Upper lobe of left lung (tissue), 6 donors: ENCODE data around the gene CSNK1G2. TPM values are rescaled to one million over a fixed set of nuclear protein-coding genes. Genes with fewer than 3 reads are reported as not detected.
A peak's percentile ranks its signal among the peaks of the same experiment; 100 is the strongest.

Source experiments
- ATAC-seq, 2 donors: fragments of 200-7000 bp; cut with Tn5 transposase; one replicate each; pipeline ENCODE4 v1.9.1; 2022; ENCODE audit warnings: mild to moderate bottlenecking in 2 of 2, moderate library complexity in 2 of 2; ENCODE audit not compliant: low FRiP score in 2 of 2
- DNase-seq, 2 donors: peaks; one replicate each; pipeline ENCODE4 v3.0.0-alpha.2; 2019 to 2020
- H3K27ac ChIP-seq, 4 donors: fragments of 200-600 bp; sonication (generic); one replicate each; pipeline ENCODE4 v1.5.1; 2016 to 2019
- H3K27me3 ChIP-seq, 4 donors: fragments of 200-600 bp; sonication (generic); one replicate each; pipeline ENCODE4 v1.5.1; 2017 to 2019
- H3K36me3 ChIP-seq, 4 donors: fragments of 200-600 bp; sonication (generic); one replicate each; pipeline ENCODE4 v1.5.1; 2016 to 2019
- H3K4me1 ChIP-seq, 4 donors: fragments of 200-600 bp; sonication (generic); one replicate each; pipeline ENCODE4 v1.5.1; 2018 to 2019
- H3K4me3 ChIP-seq, 4 donors: fragments of 200-600 bp; sonication (generic); one replicate each; pipeline ENCODE4 v1.5.1; 2017 to 2019; ENCODE audit warnings: mild to moderate bottlenecking in 2 of 4, moderate library complexity in 1 of 4
- H3K9me3 ChIP-seq, 4 donors: fragments of 200-600 bp; sonication (generic); one replicate each; pipeline ENCODE4 v1.5.1; 2018 to 2019
- EP300 ChIP-seq, 4 donors: sonication (generic); formaldehyde crosslinking; IDR thresholded peaks; one replicate each; pipeline ENCODE4 v1.5.1; 2017; ENCODE audit warnings: antibody characterized with exemption in 4 of 4, control low read depth in 2 of 4
- POLR2A ChIP-seq, 4 donors: fragments of 450-650 bp; IDR thresholded peaks; one replicate each; pipeline ENCODE4 v1.5.1; 2016 to 2017; ENCODE audit warnings: antibody characterized with exemption in 4 of 4, mild to moderate bottlenecking in 2 of 4
- POLR2AphosphoS5 ChIP-seq, 2 donors: sonication (generic); formaldehyde crosslinking; IDR thresholded peaks; one replicate each; pipeline ENCODE4 v1.5.1; 2017; ENCODE audit warnings: antibody characterized with exemption in 2 of 2
- WGBS, 2 donors: methylation state at CpG; one replicate each; pipeline ENCODE4 v1.1.5; 2017 to 2018; 5-methylcytosine and 5-hydroxymethylcytosine counted together
- total RNA-seq, 6 donors: library from RNA; depleted of rRNA in 4 of 6; stranded (reverse); fragments of >200 nt in 4 of 6; gene quantifications; one replicate each; pipeline versions ENCODE4 v1.1.0 to v1.2.1, GENCODE V29; 2016 to 2021
- TF ChIP-seq, protein P1 (sequence below), 6 experiments: fragments of 450-650 bp in 4 of 6; fragments of 200-600 bp in 2 of 6; sonication (generic) in 2 of 6; IDR thresholded peaks; one replicate each; pipeline ENCODE4 v1.5.1; 2016 to 2019; ENCODE audit warnings: antibody characterized with exemption in 6 of 6
- donor health status: DM: no; HTN: no; CAD: no; lungs with moderate emphysema.
- donor health status: DM: no; HTN: yes; CAD: no; lungs with severe emphysema.

CSNK1G2 gene
- total RNA-seq, 6 donors from 2014 or later = 49.9 to 176 (median 75.4) TPM

GRCh38 chr19:1998712-1999708, 58.0 kb downstream of the CSNK1G2 start:
- Histone ChIP-seq H3K27ac (no peak overlapping the region), H3K27me3 (no peaks in the 10 kb centered on the region), H3K9me3 (no peaks in the 10 kb centered on the region), H3K4me1 (no peaks in the 10 kb centered on the region), H3K36me3 (peaks cover 0 to 49% (median 24%) of the 10 kb centered on the region in 4 donors), H3K4me3 (no peak overlapping the region)
- no peak for TF ChIP-seq EP300 (IDR thresholded peaks at IDR 0.05)
- no peak for TF ChIP-seq POLR2AphosphoS5 (IDR thresholded peaks at IDR 0.05)
- TF ChIP-seq POLR2A (IDR thresholded peaks at IDR 0.05) = no peak
- TF ChIP-seq, protein P1, sequence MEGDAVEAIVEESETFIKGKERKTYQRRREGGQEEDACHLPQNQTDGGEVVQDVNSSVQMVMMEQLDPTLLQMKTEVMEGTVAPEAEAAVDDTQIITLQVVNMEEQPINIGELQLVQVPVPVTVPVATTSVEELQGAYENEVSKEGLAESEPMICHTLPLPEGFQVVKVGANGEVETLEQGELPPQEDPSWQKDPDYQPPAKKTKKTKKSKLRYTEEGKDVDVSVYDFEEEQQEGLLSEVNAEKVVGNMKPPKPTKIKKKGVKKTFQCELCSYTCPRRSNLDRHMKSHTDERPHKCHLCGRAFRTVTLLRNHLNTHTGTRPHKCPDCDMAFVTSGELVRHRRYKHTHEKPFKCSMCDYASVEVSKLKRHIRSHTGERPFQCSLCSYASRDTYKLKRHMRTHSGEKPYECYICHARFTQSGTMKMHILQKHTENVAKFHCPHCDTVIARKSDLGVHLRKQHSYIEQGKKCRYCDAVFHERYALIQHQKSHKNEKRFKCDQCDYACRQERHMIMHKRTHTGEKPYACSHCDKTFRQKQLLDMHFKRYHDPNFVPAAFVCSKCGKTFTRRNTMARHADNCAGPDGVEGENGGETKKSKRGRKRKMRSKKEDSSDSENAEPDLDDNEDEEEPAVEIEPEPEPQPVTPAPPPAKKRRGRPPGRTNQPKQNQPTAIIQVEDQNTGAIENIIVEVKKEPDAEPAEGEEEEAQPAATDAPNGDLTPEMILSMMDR (IDR thresholded peaks at IDR 0.05) = no peak
- ATAC-seq (peak in 1 of 2 donors; percentile 48), DNase-seq (peak in 1 of 2 donors; percentile 62)
- WGBS, 2 donors = 93 to 94% methylated on average over 49 to 52 of the region's 52 CpGs

DNA sequence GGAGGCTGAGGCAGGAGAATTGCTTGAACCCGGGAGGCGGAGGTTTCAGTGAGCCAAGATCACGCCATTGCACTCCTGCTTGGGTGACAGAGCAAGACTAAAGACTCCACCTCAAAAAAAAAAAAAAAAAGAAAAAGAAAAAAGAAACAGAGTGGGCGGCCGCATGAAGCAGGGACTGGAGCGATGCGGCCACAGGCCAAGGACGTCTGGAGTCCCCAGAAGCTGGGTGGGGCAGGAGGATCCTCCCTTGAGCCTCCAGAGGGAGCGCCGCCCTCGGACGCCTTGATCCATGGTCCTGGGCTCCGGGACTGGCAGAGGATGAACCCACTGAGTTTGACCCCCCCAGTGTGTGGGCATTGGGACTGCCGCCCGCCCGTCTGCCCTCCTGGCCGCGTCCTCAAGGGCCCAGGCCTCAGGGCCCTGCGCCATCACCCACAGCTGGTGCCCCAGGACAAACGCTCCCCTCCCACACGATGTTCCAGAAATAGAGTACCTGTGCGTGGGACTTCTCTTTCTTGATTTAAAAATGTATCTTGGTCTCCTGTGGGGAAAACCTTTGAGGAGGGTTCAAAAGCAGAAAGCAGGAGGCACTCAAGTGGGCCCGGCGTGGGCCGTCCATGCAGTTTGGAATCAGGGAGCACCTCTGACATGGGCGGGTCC, 59.0 kb downstream of the CSNK1G2 start:
- ATAC-seq = peak in 1 of 2 donors; percentile 23
- no peak overlapping the region for H3K27ac ChIP-seq
- TF ChIP-seq POLR2AphosphoS5 (IDR thresholded peaks at IDR 0.05) (no peak), EP300 (IDR thresholded peaks at IDR 0.05) (no peak), POLR2A (IDR thresholded peaks at IDR 0.05) (no peak)
- TF ChIP-seq, protein P1 (IDR thresholded peaks at IDR 0.05) = no peak

GRCh38 chr19:2003874-2004273, 62.9 kb downstream of the CSNK1G2 start:
- H3K27me3 ChIP-seq = no peaks in the 10 kb centered on the region
- H3K27ac ChIP-seq = no peak overlapping the region
- H3K4me3 ChIP-seq = no peak overlapping the region
- ATAC-seq (no peak), DNase-seq (no peak)
- no peaks in the 10 kb centered on the region for H3K9me3 ChIP-seq
- H3K36me3 ChIP-seq = peaks cover 0 to 29% (median 13%) of the 10 kb centered on the region in 4 donors
- 80 to 99% methylated on average over 4 of the region's 4 CpGs for WGBS, 2 donors
- TF ChIP-seq, protein P1 (IDR thresholded peaks at IDR 0.05) = no peak
- TF ChIP-seq EP300 (IDR thresholded peaks at IDR 0.05) (no peak), POLR2A (IDR thresholded peaks at IDR 0.05) (no peak), POLR2AphosphoS5 (IDR thresholded peaks at IDR 0.05) (no peak)
- H3K4me1 ChIP-seq = no peaks in the 10 kb centered on the region

More for the DNA sequence above, 59.0 kb downstream of the CSNK1G2 start:
- H3K36me3 ChIP-seq = peaks cover 0 to 49% (median 24%) of the 10 kb centered on the region in 4 donors
- no peaks in the 10 kb centered on the region for H3K9me3 ChIP-seq
- no peak overlapping the region for H3K4me3 ChIP-seq
- H3K27me3 ChIP-seq = no peaks in the 10 kb centered on the region
- peak in 1 of 2 donors; percentile 67 for DNase-seq
- H3K4me1 ChIP-seq = no peaks in the 10 kb centered on the region
- 90 to 91% methylated on average over 15 to 26 of the region's 26 CpGs for WGBS, 2 donors

DNA sequence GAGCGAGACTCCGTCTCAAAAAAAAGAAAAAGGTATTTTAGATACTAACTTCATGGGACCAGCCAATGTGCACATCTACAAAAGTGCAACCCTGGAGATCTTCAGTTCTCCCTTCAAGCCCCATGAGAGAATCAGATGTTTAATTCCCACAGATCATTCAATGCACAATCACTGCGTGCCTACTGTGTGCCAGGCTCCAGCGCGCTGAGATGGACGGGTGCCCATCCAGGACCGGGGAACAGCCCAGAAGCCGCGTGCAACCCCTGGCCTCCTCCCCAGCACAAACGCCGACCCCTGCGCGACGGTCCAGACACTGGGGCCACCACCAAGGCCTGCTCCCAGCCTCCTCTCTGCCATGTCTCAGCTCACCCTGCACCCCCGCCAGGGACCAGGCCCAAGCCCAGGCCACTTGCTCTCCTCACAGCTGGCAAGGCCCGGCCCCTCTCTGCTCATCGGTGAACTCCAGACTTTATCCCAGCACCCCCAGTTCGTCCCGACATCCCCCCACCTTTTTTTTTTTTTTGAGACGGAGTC, 69.2 kb downstream of the CSNK1G2 start:
- DNase-seq = peak in 1 of 2 donors; percentile 79
- no peaks in the 10 kb centered on the region for H3K36me3 ChIP-seq
- WGBS, 2 donors = 93 to 94% methylated on average over 17 to 20 of the region's 20 CpGs
- no peak for ATAC-seq
- peaks cover 11 to 21% (median 14%) of the 10 kb centered on the region in 4 donors for H3K4me1 ChIP-seq
- H3K27me3 ChIP-seq = no peaks in the 10 kb centered on the region
- H3K4me3 ChIP-seq = no peak overlapping the region
- TF ChIP-seq POLR2A (IDR thresholded peaks at IDR 0.05) (no peak), EP300 (IDR thresholded peaks at IDR 0.05) (no peak), POLR2AphosphoS5 (IDR thresholded peaks at IDR 0.05) (no peak)
- TF ChIP-seq, protein P1 (IDR thresholded peaks at IDR 0.05) = no peak
- no peak overlapping the region for H3K27ac ChIP-seq
- no peaks in the 10 kb centered on the region for H3K9me3 ChIP-seq
